ENCODE data around the gene SMIM11. TPM values are rescaled to one million over a fixed set of nuclear protein-coding genes. Genes with fewer than 3 reads are reported as not detected.

The SMIM11 gene
- total and polyA plus RNA-seq, 10 of the 15 experiments (the other 5 are each of a cell fraction or from before 2014, with no cell fraction given), result 4.8 to 43.1 (median 16.0) TPM

DNA sequence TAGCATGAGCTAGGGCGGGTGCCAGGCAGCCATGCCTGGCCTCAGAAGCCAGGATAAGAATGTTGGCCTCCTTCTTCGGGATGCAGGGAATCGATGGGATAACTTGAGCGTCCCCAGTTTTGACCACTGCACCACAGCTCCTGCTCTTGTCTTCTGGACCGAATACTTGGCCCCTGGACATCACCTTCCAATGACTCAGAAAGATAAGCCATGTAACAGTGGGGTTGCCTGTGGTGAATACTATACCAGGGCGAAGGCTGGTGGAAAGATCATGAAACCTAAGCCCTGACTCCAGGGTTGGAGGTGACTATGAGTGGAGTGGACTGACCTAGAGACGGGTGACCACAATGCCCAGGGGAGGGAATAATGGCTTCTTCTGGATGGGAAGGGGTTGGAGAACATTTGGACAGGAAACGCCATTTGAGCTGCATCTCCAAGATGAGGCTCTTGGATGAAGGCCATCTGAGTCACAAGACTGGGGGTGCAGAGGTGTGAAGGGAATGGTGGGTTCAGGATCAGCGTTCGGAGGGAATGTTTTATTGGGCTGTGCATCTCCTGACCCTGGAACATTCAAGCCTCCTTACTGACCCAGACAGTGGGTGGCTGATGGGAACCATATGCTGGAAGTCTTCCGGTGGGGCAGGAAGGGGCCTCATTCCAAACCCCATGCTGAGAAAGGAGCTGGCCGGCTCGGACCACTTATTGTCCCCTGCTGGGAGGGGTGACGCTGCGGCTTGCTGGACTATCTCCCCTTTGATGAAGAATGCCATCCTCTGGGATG, 30.0 kb upstream of the SMIM11 start:
- no peaks in the 10 kb centered on the region; a peak in 1 of 4 replicates for H3K27me3 ChIP-seq (replicated peaks in 1 of 2; ENCODE audit: control insufficient read depth in 2 of 2, insufficient read depth in 2 of 2, low read length in 1 of 2)
- RAD21 ChIA-PET (ENCODE audit: unreplicated experiment), result interaction anchor here (11.0 kb wide), 1 partner anchor 423 kb away, joined by 241 read pairs; no protein-coding TSS in a partner anchor
- SMC1A ChIA-PET (ENCODE audit: uncharacterized antibody, unreplicated experiment), result interaction anchor here (0.6 to 6.6 kb wide), 5 partner anchors 43 to 426 kb away, joined by 3 to 169 read pairs (median 3); no protein-coding TSS in a partner anchor
- H3K9me3 ChIP-seq (replicated peaks; ENCODE audit: control insufficient read depth, insufficient read depth, low read length), result no peaks in the 10 kb centered on the region
- CTCF ChIA-PET, result interaction anchor here (2.9 to 11.7 kb wide), 4 partner anchors 11 to 441 kb away, joined by 8 to 349 read pairs (median 20); no protein-coding TSS in a partner anchor
- no peak overlapping the region for H2AFZ ChIP-seq (ENCODE audit: control insufficient read depth, low read depth, low read length)
- H4K20me1 ChIP-seq (ENCODE audit: control insufficient read depth, insufficient read depth), result no peaks in the 10 kb centered on the region
- TF ChIP-seq BACH1 (IDR thresholded peaks at IDR 0.05; ENCODE audit: borderline replicate concordance) (no peak), KDM1A (IDR thresholded peaks at IDR 0.05; ENCODE audit: borderline replicate concordance) (no peak), ZNF384 (IDR thresholded peaks at IDR 0.05; ENCODE audit: borderline replicate concordance, low read depth, low read length) (no peak), MTA3 (IDR thresholded peaks at IDR 0.05; ENCODE audit: borderline replicate concordance, low read length) (no peak), POU2F2 (IDR thresholded peaks at IDR 0.05; ENCODE audit: borderline replicate concordance, low read depth, low read length) (no peak), NFYB (IDR thresholded peaks at IDR 0.05; ENCODE audit: insufficient read depth, low read depth, low read length) (no peak), BRCA1 (IDR thresholded peaks at IDR 0.05; ENCODE audit: low read depth, low read length) (no peak), NRF1 (conservative IDR thresholded peaks at IDR 0.05; ENCODE audit: low read depth, low read length) (no peak), SMARCA5 (IDR thresholded peaks at IDR 0.05) (no peak), BCL11A (IDR thresholded peaks at IDR 0.05; ENCODE audit: low read depth, low read length) (no peak), SRF (IDR thresholded peaks at IDR 0.05; ENCODE audit: low read depth in 2 of 2, low read length in 2 of 2) (no peak), HDAC6 (IDR thresholded peaks at IDR 0.05; ENCODE audit: unreplicated experiment) (no peak)
- TF ChIP-seq, protein P1, sequence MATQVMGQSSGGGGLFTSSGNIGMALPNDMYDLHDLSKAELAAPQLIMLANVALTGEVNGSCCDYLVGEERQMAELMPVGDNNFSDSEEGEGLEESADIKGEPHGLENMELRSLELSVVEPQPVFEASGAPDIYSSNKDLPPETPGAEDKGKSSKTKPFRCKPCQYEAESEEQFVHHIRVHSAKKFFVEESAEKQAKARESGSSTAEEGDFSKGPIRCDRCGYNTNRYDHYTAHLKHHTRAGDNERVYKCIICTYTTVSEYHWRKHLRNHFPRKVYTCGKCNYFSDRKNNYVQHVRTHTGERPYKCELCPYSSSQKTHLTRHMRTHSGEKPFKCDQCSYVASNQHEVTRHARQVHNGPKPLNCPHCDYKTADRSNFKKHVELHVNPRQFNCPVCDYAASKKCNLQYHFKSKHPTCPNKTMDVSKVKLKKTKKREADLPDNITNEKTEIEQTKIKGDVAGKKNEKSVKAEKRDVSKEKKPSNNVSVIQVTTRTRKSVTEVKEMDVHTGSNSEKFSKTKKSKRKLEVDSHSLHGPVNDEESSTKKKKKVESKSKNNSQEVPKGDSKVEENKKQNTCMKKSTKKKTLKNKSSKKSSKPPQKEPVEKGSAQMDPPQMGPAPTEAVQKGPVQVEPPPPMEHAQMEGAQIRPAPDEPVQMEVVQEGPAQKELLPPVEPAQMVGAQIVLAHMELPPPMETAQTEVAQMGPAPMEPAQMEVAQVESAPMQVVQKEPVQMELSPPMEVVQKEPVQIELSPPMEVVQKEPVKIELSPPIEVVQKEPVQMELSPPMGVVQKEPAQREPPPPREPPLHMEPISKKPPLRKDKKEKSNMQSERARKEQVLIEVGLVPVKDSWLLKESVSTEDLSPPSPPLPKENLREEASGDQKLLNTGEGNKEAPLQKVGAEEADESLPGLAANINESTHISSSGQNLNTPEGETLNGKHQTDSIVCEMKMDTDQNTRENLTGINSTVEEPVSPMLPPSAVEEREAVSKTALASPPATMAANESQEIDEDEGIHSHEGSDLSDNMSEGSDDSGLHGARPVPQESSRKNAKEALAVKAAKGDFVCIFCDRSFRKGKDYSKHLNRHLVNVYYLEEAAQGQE (IDR thresholded peaks at IDR 0.05; ENCODE audit: low read depth, low read length), result no peak
- POLR2A ChIA-PET, result no interaction called here
- in situ Hi-C loops (cut with MboI) (loop anchor here (5.0 kb wide), 1 partner anchor 423 kb away; no protein-coding TSS in a partner anchor), intact Hi-C loops (cut with micrococcal nuclease; ENCODE audit: unreplicated experiment) (no loop called here)
- 32% methylated on average over 15 of the region's 15 CpGs for WGBS (ENCODE audit: insufficient coverage, insufficient replicate concordance, low lambda C conversion rate, missing lambda C conversion rate)
- no peak overlapping the region for H3K27ac ChIP-seq (ENCODE audit: control insufficient read depth, insufficient read depth)
- DNase-seq (ENCODE audit: low read depth, low spot score) (no peak), ATAC-seq (no peak), FAIRE-seq (no peak)
- no TSS peak for BruUV-seq (replicated peaks)
- no peak overlapping the region for H3K4me3 ChIP-seq
- H3K4me2 ChIP-seq (ENCODE audit: control insufficient read depth, insufficient read depth), result no peak overlapping the region
- no peaks in the 10 kb centered on the region for H3K4me1 ChIP-seq (ENCODE audit: control insufficient read depth, insufficient read depth, low read length)
- no peaks in the 10 kb centered on the region for H3K36me3 ChIP-seq (ENCODE audit: control insufficient read depth in 2 of 2, insufficient read depth in 2 of 2, low read length in 1 of 2)
- H3K79me2 ChIP-seq (ENCODE audit: control insufficient read depth, insufficient read depth, low read length), result no peaks in the 10 kb centered on the region
- H3K9ac ChIP-seq (ENCODE audit: control insufficient read depth, insufficient read depth, low read length), result no peak overlapping the region
